IMR-90 (cell line): ENCODE data around the gene SPECC1L.

ENCODE experiments used
- CEBPB ChIP-seq: IDR thresholded peaks from 2 replicates; pipeline ENCODE4 v1.6.1; 2012; ENCODE audit warnings: low read depth, low read length, improper control_type of control experiment
- MXI1 ChIP-seq: IDR thresholded peaks from 2 replicates; pipeline ENCODE4 v1.6.1; 2012; ENCODE audit warnings: low read depth, mild to moderate bottlenecking, low read length, moderate library complexity, borderline replicate concordance
- NFE2L2 ChIP-seq: fragments of 150-350 bp; IDR thresholded peaks from 2 replicates; pipeline ENCODE4 v1.6.1; 2016; ENCODE audit warnings: low read depth, mild to moderate bottlenecking, low read length
- POLR2A ChIP-seq: IDR thresholded peaks from 2 replicates; pipeline ENCODE4 v1.6.1; 2012; ENCODE audit warnings: mild to moderate bottlenecking, low read depth, low read length
- RAD21 ChIP-seq: IDR thresholded peaks from 2 replicates; pipeline ENCODE4 v1.6.1; 2012; ENCODE audit warnings: low read length, improper control_type of control experiment
- RFX5 ChIP-seq: IDR thresholded peaks from 2 replicates; pipeline ENCODE4 v1.8.0; 2012; ENCODE audit warnings: low read depth, mild to moderate bottlenecking, low read length, moderate library complexity
- TF ChIP-seq, protein P1 (sequence below): conservative IDR thresholded peaks from 2 replicates; pipeline ENCODE4 v1.5.1; 2012; ENCODE audit warnings: mild to moderate bottlenecking, low read depth, low read length, improper control_type of control experiment
- TF ChIP-seq, protein P2 (sequence below): fragments of 150-350 bp; IDR thresholded peaks from 2 replicates; pipeline ENCODE4 v1.6.1; 2017; ENCODE audit warnings: mild to moderate bottlenecking, antibody characterized with exemption, low read length, low read depth

GRCh38 chr22:24411256-24412004, 140.8 kb downstream of the SPECC1L start:
- TF ChIP-seq, protein P1, sequence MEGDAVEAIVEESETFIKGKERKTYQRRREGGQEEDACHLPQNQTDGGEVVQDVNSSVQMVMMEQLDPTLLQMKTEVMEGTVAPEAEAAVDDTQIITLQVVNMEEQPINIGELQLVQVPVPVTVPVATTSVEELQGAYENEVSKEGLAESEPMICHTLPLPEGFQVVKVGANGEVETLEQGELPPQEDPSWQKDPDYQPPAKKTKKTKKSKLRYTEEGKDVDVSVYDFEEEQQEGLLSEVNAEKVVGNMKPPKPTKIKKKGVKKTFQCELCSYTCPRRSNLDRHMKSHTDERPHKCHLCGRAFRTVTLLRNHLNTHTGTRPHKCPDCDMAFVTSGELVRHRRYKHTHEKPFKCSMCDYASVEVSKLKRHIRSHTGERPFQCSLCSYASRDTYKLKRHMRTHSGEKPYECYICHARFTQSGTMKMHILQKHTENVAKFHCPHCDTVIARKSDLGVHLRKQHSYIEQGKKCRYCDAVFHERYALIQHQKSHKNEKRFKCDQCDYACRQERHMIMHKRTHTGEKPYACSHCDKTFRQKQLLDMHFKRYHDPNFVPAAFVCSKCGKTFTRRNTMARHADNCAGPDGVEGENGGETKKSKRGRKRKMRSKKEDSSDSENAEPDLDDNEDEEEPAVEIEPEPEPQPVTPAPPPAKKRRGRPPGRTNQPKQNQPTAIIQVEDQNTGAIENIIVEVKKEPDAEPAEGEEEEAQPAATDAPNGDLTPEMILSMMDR = no peak
- TF ChIP-seq POLR2A = no peak
- TF ChIP-seq RFX5 = no peak
- no peak for TF ChIP-seq NFE2L2
- TF ChIP-seq RAD21 = no peak
- no peak for TF ChIP-seq MXI1
- TF ChIP-seq, protein P2, sequence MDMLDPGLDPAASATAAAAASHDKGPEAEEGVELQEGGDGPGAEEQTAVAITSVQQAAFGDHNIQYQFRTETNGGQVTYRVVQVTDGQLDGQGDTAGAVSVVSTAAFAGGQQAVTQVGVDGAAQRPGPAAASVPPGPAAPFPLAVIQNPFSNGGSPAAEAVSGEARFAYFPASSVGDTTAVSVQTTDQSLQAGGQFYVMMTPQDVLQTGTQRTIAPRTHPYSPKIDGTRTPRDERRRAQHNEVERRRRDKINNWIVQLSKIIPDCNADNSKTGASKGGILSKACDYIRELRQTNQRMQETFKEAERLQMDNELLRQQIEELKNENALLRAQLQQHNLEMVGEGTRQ = no peak
- no peak for TF ChIP-seq CEBPB
